ENCODE measurements around the gene KRT14.

The KRT14 gene

GRCh38 chr17:41594363-41594915 is 7.7 kb upstream of the KRT14 start:
- no peak overlapping the region for H3K27ac ChIP-seq (ENCODE audit: low read depth, low read length, poor library complexity, severe bottlenecking)
- H3K9me3 ChIP-seq (ENCODE audit: low read length), result no peaks in the 10 kb centered on the region
- no peaks in the 10 kb centered on the region for H3K9me2 ChIP-seq (ENCODE audit: low read depth, low read length)
- no peaks in the 10 kb centered on the region for H3K27me3 ChIP-seq (ENCODE audit: insufficient read depth, low read length)
- H3F3A ChIP-seq (ENCODE audit: insufficient read depth, low read length), result no peaks in the 10 kb centered on the region
- H3K4me3 ChIP-seq (ENCODE audit: low read depth, low read length, poor library complexity, severe bottlenecking), result no peak overlapping the region
- no peaks in the 10 kb centered on the region for H3K4me1 ChIP-seq (ENCODE audit: insufficient read depth, low read length, severe bottlenecking)
- no peaks in the 10 kb centered on the region for H3K79me2 ChIP-seq (ENCODE audit: insufficient read depth, low read length)
- TF ChIP-seq CTCF (IDR thresholded peaks at IDR 0.05; ENCODE audit: low read length) (no peak), EZH2 (IDR thresholded peaks at IDR 0.05; ENCODE audit: borderline replicate concordance, low read length) (no peak)
- H3K9ac ChIP-seq (ENCODE audit: low read length), result no peak overlapping the region
- no peak overlapping the region for H3K4me2 ChIP-seq (ENCODE audit: low read length)
- no peak overlapping the region for H2AFZ ChIP-seq (ENCODE audit: low read length)
- H4K20me1 ChIP-seq (ENCODE audit: insufficient read depth, low read length), result no peaks in the 10 kb centered on the region
- no peaks in the 10 kb centered on the region for H3K36me3 ChIP-seq (ENCODE audit: insufficient read depth, low read length)

- Histone ChIP-seq H3K9ac (ENCODE audit: low read length) (no peak overlapping the region), H3K4me3 (ENCODE audit: low read depth, low read length, poor library complexity, severe bottlenecking) (no peak overlapping the region), H3F3A (ENCODE audit: insufficient read depth, low read length) (no peaks in the 10 kb centered on the region), H3K9me2 (ENCODE audit: low read depth, low read length) (no peaks in the 10 kb centered on the region), H3K36me3 (ENCODE audit: insufficient read depth, low read length) (no peaks in the 10 kb centered on the region), H3K27ac (ENCODE audit: low read depth, low read length, poor library complexity, severe bottlenecking) (no peak overlapping the region), H4K20me1 (ENCODE audit: insufficient read depth, low read length) (no peaks in the 10 kb centered on the region), H3K79me2 (ENCODE audit: insufficient read depth, low read length) (no peaks in the 10 kb centered on the region), H2AFZ (ENCODE audit: low read length) (no peak overlapping the region), H3K4me2 (ENCODE audit: low read length) (no peak overlapping the region), H3K4me1 (ENCODE audit: insufficient read depth, low read length, severe bottlenecking) (no peaks in the 10 kb centered on the region), H3K27me3 (ENCODE audit: insufficient read depth, low read length) (no peaks in the 10 kb centered on the region), H3K9me3 (ENCODE audit: low read length) (no peaks in the 10 kb centered on the region)
- TF ChIP-seq EZH2 (IDR thresholded peaks at IDR 0.05; ENCODE audit: borderline replicate concordance, low read length), result no peak
- TF ChIP-seq CTCF (IDR thresholded peaks at IDR 0.05; ENCODE audit: low read length), result no peak
Observed at GRCh38 chr17:41593306-41593981, 6.7 kb upstream of the KRT14 start.

GRCh38 chr17:41592601-41593305 is 6.1 kb upstream of the KRT14 start:
- no peak overlapping the region for H3K27ac ChIP-seq (ENCODE audit: low read depth, low read length, poor library complexity, severe bottlenecking)

More at GRCh38 chr17:41592601-41593305, 6.1 kb upstream of the KRT14 start:
- Histone ChIP-seq H2AFZ (ENCODE audit: low read length) (no peak overlapping the region), H3K79me2 (ENCODE audit: insufficient read depth, low read length) (no peaks in the 10 kb centered on the region), H3K36me3 (ENCODE audit: insufficient read depth, low read length) (no peaks in the 10 kb centered on the region), H4K20me1 (ENCODE audit: insufficient read depth, low read length) (no peaks in the 10 kb centered on the region), H3F3A (ENCODE audit: insufficient read depth, low read length) (no peaks in the 10 kb centered on the region), H3K9me2 (ENCODE audit: low read depth, low read length) (no peaks in the 10 kb centered on the region), H3K9me3 (ENCODE audit: low read length) (no peaks in the 10 kb centered on the region), H3K27me3 (ENCODE audit: insufficient read depth, low read length) (no peaks in the 10 kb centered on the region), H3K9ac (ENCODE audit: low read length) (no peak overlapping the region), H3K4me3 (ENCODE audit: low read depth, low read length, poor library complexity, severe bottlenecking) (no peak overlapping the region), H3K4me2 (ENCODE audit: low read length) (no peak overlapping the region), H3K4me1 (ENCODE audit: insufficient read depth, low read length, severe bottlenecking) (no peaks in the 10 kb centered on the region)
- TF ChIP-seq EZH2 (IDR thresholded peaks at IDR 0.05; ENCODE audit: borderline replicate concordance, low read length) (no peak), CTCF (IDR thresholded peaks at IDR 0.05; ENCODE audit: low read length) (no peak)

Measured in OCI-LY1 (cell line).